HCT116 (cell line): ENCODE measurements around the gene HOXD10. TPM values are rescaled to one million over a fixed set of nuclear protein-coding genes. Genes with fewer than 3 reads are reported as not detected.

Experiments
- ATAC-seq: fragments of 200-7000 bp; cut with Tn5 transposase; 2 replicates; pipeline ENCODE4 v1.9.1; 2020; ENCODE audit warnings: mild to moderate bottlenecking, moderate library complexity
- BruUV-seq: library from RNA; stranded (reverse); fragments of 400-500 nt; replicated peaks from 2 replicates; lab custom pipeline; 2021; lab: Mats Ljungman, UMichigan
- CTCF ChIA-PET: fragments of 300-600 bp; sonication (Branson Sonifier 250); formaldehyde crosslinking; loops from one replicate; lab custom pipeline; 2021; ENCODE audit warnings: antibody characterized with exemption; lab: Charles Lee
- POLR2A ChIA-PET: fragments of 300-600, 350-600 bp; sonication (Branson Sonifier 250); formaldehyde crosslinking; loops from one replicate; lab custom pipeline; 2021; ENCODE audit warnings: antibody characterized with exemption; lab: Charles Lee
- RAD21 ChIA-PET, 2 experiments: fragments of 300-600 bp; sonication (Branson Sonifier 250); formaldehyde crosslinking; loops; one replicate each; lab custom pipeline; 2023; ENCODE audit warnings: low total read pairs in 2 of 2; ENCODE audit not compliant: uncharacterized antibody in 2 of 2, unreplicated experiment in 2 of 2, low non-redundant PET in 1 of 2; lab: Charles Lee
- DNase-seq: peaks from one replicate; pipeline ENCODE4 v3.0.0-alpha.2; 2010; ENCODE audit warnings: low read depth, low spot score
- H2AFZ ChIP-seq: fragments of 200-600 bp; shearing (Covaris generic), sonication (generic); 2 replicates; pipeline ENCODE4 v1.6.1; 2017; ENCODE audit warnings: low read depth, mixed run types, mixed read lengths, antibody characterized with exemption, low read length; ENCODE audit not compliant: poor library complexity, severe bottlenecking
- H3K27ac ChIP-seq: 2 replicates; pipeline ENCODE4 v1.5.1; 2012; ENCODE audit warnings: low read depth, low read length
- H3K27me3 ChIP-seq: fragments of 200-600 bp; sonication (generic); 2 replicates; pipeline ENCODE4 v1.6.1; 2016; ENCODE audit warnings: mixed run types, low read length, mixed read lengths; ENCODE audit not compliant: insufficient read depth
- H3K36me3 ChIP-seq, 2 experiments: fragments of 200-500 bp in 1 of 2; fragments of 200-600 bp in 1 of 2; sonication (Bioruptor generic) in 1 of 2; sonication (generic) in 1 of 2; 2 replicates each; pipeline versions ENCODE4 v1.5.1 to v1.6.1; 2014 to 2016; ENCODE audit warnings: low read length in 2 of 2, inconsistent platforms in 1 of 2, mixed read lengths in 1 of 2, mixed run types in 1 of 2; ENCODE audit not compliant: insufficient read depth in 2 of 2, control insufficient read depth in 1 of 2
- H3K4me1 ChIP-seq, 2 experiments: fragments of 200-600 bp in 1 of 2; sonication (generic) in 1 of 2; 2 replicates each; pipeline versions ENCODE4 v1.5.1 to v1.6.1; 2012 to 2017; ENCODE audit warnings: low read length in 2 of 2, inconsistent platforms in 1 of 2, mild to moderate bottlenecking in 1 of 2, mixed read lengths in 1 of 2, mixed run types in 1 of 2, moderate library complexity in 1 of 2; ENCODE audit not compliant: insufficient read depth in 2 of 2, control insufficient read depth in 1 of 2
- H3K4me2 ChIP-seq: fragments of 200-600 bp; sonication (generic); 2 replicates; pipeline ENCODE4 v1.6.1; 2017; ENCODE audit warnings: mixed run types, low read length, mixed read lengths
- H3K4me3 ChIP-seq, 2 experiments: fragments of 200-600 bp in 1 of 2; sonication (generic) in 1 of 2; replicated peaks in 1 of 2; 2 replicates each; pipeline ENCODE4 v1.5.1; 2011 to 2016; ENCODE audit warnings: low read length in 2 of 2, control low read depth in 1 of 2, low read depth in 1 of 2, mild to moderate bottlenecking in 1 of 2, mixed read lengths in 1 of 2, mixed run types in 1 of 2
- H3K79me2 ChIP-seq: fragments of 200-600 bp; sonication (generic); 2 replicates; pipeline ENCODE4 v1.6.1; 2017; ENCODE audit warnings: mild to moderate bottlenecking, mixed run types, low read length, moderate library complexity, mixed read lengths; ENCODE audit not compliant: insufficient read depth
- H3K9ac ChIP-seq: fragments of 200-600 bp; sonication (generic); 2 replicates; pipeline ENCODE4 v1.6.1; 2016; ENCODE audit warnings: low read length, mixed read lengths
- H3K9me2 ChIP-seq: fragments of 200-600 bp; sonication (generic), shearing (Covaris generic); 2 replicates; pipeline ENCODE4 v1.6.1; 2017; ENCODE audit warnings: mixed run types, mild to moderate bottlenecking, moderate library complexity; ENCODE audit not compliant: insufficient read depth
- H3K9me3 ChIP-seq, 2 experiments: fragments of 200-500 bp in 1 of 2; fragments of 200-600 bp in 1 of 2; sonication (Bioruptor generic) in 1 of 2; sonication (generic) in 1 of 2; 2 replicates each; pipeline ENCODE4 v1.6.1; 2014 to 2017; ENCODE audit warnings: low read length in 2 of 2, mixed read lengths in 2 of 2, inconsistent platforms in 1 of 2, low read depth in 1 of 2, mild to moderate bottlenecking in 1 of 2, mixed run types in 1 of 2, moderate library complexity in 1 of 2; ENCODE audit not compliant: control insufficient read depth in 1 of 2, insufficient read depth in 1 of 2
- H4K20me1 ChIP-seq: fragments of 200-600 bp; sonication (generic), shearing (Covaris generic); 2 replicates; pipeline ENCODE4 v1.6.1; 2017; ENCODE audit warnings: mixed run types, mild to moderate bottlenecking, moderate library complexity; ENCODE audit not compliant: insufficient read depth
- CBX3 ChIP-seq: IDR thresholded peaks from 2 replicates; pipeline ENCODE4 v1.6.1; 2012; ENCODE audit warnings: low read depth
- CEBPB ChIP-seq: IDR thresholded peaks from 2 replicates; pipeline ENCODE4 v1.6.1; 2012; ENCODE audit warnings: low read depth
- EZH2 ChIP-seq: fragments of 200-600 bp; sonication (generic); IDR thresholded peaks from 2 replicates; pipeline ENCODE4 v1.6.1; 2017; ENCODE audit warnings: antibody characterized with exemption, mixed run types
- POLR2A ChIP-seq: IDR thresholded peaks from 2 replicates; pipeline ENCODE4 v1.7.0; 2011; ENCODE audit warnings: borderline replicate concordance; ENCODE audit not compliant: insufficient read depth, insufficient read length; ENCODE audit errors: extremely low read depth
- SIN3A ChIP-seq: IDR thresholded peaks from 2 replicates; pipeline ENCODE4 v1.6.1; 2012; ENCODE audit warnings: low read depth
- SRF ChIP-seq: IDR thresholded peaks from 2 replicates; pipeline ENCODE4 v1.6.1; 2012; ENCODE audit warnings: low read depth
- ZFX ChIP-seq: fragments of 450-650 bp; IDR thresholded peaks from 2 replicates; pipeline ENCODE4 v1.6.1; 2017
- intact Hi-C: fragments of 100-400 bp; cut with micrococcal nuclease; formaldehyde crosslinking; loops from 2 replicates; pipeline ENCODE4 v1.10.0; 2022
- total RNA-seq: library from RNA; stranded (reverse); gene quantifications from one replicate; pipeline ENCODE4 v1.2.1, GENCODE V29; 2021; ENCODE audit not compliant: unreplicated experiment
- TF ChIP-seq, protein P1 (sequence below): IDR thresholded peaks from 2 replicates; pipeline ENCODE4 v1.6.1; 2012
- TF ChIP-seq, protein P2 (sequence below): IDR thresholded peaks from 2 replicates; pipeline ENCODE4 v1.6.1; 2012
- TF ChIP-seq, protein P3 (sequence below), 3 experiments: fragments of 200-600 bp in 1 of 3; sonication (generic) in 1 of 3; IDR thresholded peaks in 2 of 3; conservative IDR thresholded peaks in 1 of 3; 2 replicates each; pipeline ENCODE4 v1.5.1; 2012 to 2017; ENCODE audit warnings: low read depth in 2 of 3, low read length in 2 of 3, antibody characterized with exemption in 1 of 3, borderline replicate concordance in 1 of 3, control low read depth in 1 of 3, mild to moderate bottlenecking in 1 of 3, mixed read lengths in 1 of 3, mixed run types in 1 of 3, moderate library complexity in 1 of 3; ENCODE audit not compliant: insufficient read depth in 1 of 3

HOXD10 gene
- total RNA-seq, 1 experiment from 2014 or later: not detected

DNA sequence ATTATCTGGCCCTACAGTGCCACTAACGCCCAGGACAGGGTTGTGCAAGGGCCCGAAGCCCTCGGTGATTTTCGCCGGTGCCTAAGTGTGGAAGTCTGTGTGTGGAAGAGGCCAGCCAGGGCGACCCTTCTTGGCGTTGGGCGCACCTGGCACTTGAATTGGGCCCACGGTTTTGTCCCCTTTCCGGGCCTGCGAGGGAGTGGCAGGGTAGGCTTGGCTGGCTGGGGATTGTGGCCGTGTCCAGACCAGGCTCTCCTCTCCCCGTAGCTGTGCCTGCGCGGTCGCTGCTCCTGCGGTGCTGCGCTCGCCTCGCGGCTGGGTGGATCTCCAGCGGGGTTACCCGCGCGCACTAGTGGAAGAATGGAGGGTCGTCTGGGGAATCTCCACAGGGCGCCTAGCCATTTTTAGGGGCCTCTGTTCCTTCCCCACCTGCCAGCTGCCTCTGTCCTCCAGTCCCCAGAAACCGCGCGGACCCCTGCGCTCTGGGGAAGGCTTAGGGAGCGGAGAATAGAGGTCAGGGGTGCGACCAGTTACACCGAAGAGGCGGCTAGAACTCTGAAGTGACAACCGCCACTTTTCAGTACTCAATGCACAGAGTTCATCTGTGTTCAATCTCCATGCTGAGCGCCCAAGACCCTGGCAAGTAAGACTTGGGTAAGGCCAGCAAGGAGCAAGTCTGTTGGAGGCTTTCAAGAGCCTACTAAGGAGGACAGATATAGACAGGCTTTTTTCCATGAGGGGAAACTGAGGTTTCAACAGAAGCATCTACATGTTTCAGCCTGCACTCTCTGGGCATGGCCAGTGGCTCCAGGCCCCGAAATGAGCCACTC is 48.8 kb upstream of the HOXD10 start:
- ChIA-PET POLR2A (no interaction called here), CTCF (no interaction called here), RAD21 (no interaction called here)
- H3K36me3 ChIP-seq: no peaks in the 10 kb centered on the region
- no peak for ATAC-seq
- no peaks in the 10 kb centered on the region for H3K9me2 ChIP-seq
- no peak overlapping the region for H3K4me2 ChIP-seq
- BruUV-seq: no TSS peak
- no peak overlapping the region for H3K9ac ChIP-seq
- TF ChIP-seq POLR2A (no peak), ZFX (no peak), CEBPB (no peak), EZH2 (no peak), SRF (no peak), SIN3A (no peak), CBX3 (no peak)
- TF ChIP-seq, protein P1, sequence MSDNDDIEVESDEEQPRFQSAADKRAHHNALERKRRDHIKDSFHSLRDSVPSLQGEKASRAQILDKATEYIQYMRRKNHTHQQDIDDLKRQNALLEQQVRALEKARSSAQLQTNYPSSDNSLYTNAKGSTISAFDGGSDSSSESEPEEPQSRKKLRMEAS: no peak
- TF ChIP-seq, protein P2, sequence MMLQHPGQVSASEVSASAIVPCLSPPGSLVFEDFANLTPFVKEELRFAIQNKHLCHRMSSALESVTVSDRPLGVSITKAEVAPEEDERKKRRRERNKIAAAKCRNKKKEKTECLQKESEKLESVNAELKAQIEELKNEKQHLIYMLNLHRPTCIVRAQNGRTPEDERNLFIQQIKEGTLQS: no peak
- TF ChIP-seq, protein P3, sequence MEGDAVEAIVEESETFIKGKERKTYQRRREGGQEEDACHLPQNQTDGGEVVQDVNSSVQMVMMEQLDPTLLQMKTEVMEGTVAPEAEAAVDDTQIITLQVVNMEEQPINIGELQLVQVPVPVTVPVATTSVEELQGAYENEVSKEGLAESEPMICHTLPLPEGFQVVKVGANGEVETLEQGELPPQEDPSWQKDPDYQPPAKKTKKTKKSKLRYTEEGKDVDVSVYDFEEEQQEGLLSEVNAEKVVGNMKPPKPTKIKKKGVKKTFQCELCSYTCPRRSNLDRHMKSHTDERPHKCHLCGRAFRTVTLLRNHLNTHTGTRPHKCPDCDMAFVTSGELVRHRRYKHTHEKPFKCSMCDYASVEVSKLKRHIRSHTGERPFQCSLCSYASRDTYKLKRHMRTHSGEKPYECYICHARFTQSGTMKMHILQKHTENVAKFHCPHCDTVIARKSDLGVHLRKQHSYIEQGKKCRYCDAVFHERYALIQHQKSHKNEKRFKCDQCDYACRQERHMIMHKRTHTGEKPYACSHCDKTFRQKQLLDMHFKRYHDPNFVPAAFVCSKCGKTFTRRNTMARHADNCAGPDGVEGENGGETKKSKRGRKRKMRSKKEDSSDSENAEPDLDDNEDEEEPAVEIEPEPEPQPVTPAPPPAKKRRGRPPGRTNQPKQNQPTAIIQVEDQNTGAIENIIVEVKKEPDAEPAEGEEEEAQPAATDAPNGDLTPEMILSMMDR (IDR thresholded peaks at IDR 0.05 in 2 of 3, conservative IDR thresholded peaks at IDR 0.05 in 1 of 3; ENCODE audit: borderline replicate concordance in 1 of 3, insufficient read depth in 1 of 3, low read depth in 2 of 3, low read length in 2 of 3): no peak
- no peak overlapping the region for H3K4me3 ChIP-seq
- no peaks in the 10 kb centered on the region for H3K4me1 ChIP-seq
- H3K27me3 ChIP-seq: no peaks in the 10 kb centered on the region
- H4K20me1 ChIP-seq: no peaks in the 10 kb centered on the region
- H2AFZ ChIP-seq: no peak overlapping the region
- DNase-seq: no peak
- no peaks in the 10 kb centered on the region for H3K79me2 ChIP-seq
- intact Hi-C loops: no loop called here
- no peaks in the 10 kb centered on the region for H3K9me3 ChIP-seq
- no peak overlapping the region for H3K27ac ChIP-seq
